Amygdala (tissue), 56 donors: ENCODE data around the gene LRRC39.
"Not testable (repeated sequence)": the region's sequence is repeated elsewhere in the genome, so short reads cannot be mapped to it uniquely, and the experiment has no call there.

Experiments used
- DNase-seq, 56 donors: peaks; one replicate each; lab custom pipeline; 2025; lab: John Stamatoyannopoulos, UW

Gene LRRC39

DNA sequence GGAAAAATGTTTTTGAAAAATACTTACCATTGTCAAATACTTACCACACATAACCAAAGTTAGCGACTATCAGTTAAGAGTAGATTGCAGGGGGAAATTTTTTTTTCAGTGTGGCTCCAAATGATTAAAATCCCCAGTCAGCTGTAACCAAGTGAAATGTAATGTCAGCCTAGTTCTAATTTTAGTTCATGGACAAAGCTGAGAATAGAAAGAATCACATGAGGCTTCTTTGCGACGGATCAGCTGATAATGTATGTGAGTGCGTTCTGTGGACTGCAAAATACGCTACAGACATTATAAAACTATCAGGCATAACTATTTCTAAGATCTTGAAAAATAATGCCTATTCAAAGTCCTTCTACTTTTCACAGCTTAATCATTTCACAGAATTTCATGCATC lies at the start of gene LRRC39:
Gene LRRC39 (minus strand): TSS at position 166 of the 400 bp plus-strand sequence. CDS start 9,740 bp downstream, outside the sequence.
- DNase-seq: no peak

DNA sequence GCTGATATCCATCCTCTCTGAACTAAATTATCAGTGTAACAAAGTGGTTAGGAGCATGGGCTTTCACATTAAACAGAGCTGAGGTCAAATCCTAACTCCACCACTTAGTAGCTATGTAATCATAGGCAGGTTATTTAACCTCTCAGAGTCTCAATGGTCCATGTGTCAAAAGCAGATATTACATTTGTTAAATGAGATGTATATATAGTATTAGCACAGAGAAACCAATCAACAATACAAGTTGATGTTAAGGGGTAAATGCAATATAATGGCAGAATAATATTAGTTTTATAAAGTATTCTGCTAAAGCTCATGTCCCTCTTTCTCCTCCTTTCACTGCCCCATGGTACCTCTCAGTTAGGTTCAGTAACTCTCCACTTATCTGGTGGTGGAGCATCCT lies 44.4 kb upstream of the LRRC39 start:
- DNase-seq: no peak

DNA sequence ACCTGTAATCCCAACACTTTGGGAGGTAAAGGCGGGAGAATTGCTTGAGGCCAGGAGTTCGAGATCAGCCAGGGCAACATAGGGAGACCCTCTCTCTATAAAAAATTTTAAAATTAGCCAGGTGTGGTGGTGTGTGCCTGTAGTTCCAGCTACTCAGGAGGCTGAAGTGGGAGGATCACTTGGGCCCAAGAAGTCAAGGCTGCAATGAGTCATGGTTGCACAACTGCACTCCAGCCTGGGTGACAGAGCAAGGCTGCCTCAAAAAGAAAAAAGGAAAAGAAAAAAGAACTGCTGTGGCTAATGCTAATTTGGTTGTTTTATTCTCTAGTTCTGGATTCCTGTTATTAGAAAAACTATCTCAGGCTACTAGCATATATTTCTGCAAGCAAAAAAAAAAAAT lies 41.8 kb upstream of the LRRC39 start:
- no peak for DNase-seq

DNA sequence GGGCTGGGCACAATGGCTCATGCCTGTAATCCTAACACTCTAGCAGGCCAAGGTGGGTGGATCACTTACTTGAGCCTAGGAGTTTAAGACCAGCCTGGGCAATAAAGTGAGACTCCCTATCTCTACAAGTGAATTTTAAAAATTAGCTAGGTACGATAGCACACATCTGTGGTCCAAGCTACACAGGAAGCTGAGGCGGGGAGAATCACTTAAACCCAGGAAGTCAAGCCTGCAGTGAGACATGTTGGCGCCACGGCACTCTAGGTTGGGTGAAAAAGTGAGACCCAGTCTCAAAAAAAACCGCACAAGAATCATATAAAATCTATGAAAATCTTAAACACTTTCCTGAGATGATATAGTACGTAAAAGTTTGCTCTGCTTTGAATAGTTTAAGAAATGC lies 41.4 kb upstream of the LRRC39 start:
- DNase-seq: no peak

DNA sequence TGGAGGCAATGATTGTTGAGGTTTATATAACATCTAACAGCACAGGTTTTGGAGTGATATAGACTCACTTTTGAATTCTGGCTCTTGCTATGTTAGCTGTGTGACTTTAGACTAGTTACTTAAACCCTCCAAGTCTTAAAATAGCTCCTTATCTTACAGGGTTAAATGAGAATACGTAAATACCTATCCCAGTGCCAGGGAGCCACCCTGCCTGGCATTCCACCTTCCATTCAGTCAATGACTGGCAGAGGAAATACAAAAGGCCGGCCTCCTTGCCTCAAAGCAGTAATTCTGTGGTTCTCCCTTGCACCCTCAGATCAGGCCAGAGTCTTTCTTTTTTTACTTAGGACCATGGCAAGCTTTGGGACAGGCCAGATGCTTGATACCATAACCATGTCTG lies 39.8 kb upstream of the LRRC39 start:
- DNase-seq: no peak

DNA sequence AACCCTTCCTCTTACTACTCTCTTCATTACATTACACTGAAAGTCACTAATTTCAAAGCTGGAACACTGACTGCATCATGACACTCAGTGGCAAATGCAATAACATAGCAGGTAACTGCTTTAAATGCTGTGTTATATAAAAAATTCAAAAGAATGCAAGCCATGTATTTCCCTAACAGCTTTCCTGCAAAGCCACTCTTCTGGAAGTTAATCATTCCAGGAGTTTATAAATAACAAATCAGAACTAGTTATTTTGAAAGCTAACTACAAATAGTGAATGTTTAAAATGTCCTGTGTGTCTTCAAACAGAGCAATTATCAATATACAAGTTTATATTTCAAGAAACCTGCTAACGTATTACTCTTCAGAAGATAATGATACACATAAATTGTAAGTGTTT lies 37.0 kb upstream of the LRRC39 start:
- no peak for DNase-seq

DNA sequence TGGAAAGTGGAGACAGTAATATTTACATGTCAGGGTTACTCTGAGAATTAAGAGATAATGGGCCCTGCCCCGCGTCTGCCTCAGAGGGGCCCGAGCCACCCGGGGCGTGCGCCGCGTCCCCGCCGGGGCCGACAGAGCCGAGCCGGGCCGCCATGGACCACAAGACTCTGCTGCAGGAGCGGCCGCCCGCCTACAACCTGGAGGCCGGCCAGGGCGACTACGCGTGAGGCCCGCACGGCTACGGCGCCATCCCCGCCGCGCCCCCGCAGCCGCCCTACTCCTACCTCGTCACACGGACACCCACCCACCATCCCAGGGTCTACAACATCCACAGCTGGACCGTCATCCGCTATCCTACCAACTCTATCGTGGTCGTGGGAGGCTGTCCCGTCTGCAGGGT lies 35.1 kb upstream of the LRRC39 start:
- peak in 1 of 56 donors; percentile 1 for DNase-seq

DNA sequence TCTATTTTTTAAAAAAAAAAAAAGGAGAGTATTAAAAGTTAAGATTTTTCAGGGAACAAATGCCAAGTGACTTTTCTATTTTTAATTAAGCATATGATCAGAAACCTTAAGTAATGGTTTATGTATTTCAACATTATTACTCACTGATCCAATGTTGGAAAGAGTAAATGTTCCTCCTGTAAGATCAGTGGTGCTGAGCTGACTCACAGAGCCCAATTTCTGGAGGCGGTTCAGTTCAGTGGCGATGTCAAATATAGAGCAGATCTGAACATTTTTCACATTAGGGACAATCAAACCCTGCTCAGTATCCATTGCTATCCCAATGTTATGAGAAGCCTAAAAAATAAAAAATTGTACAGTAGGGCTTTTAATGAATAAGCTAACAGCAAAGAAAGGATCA lies 28.2 kb upstream of the LRRC39 start:
- DNase-seq: no peak

DNA sequence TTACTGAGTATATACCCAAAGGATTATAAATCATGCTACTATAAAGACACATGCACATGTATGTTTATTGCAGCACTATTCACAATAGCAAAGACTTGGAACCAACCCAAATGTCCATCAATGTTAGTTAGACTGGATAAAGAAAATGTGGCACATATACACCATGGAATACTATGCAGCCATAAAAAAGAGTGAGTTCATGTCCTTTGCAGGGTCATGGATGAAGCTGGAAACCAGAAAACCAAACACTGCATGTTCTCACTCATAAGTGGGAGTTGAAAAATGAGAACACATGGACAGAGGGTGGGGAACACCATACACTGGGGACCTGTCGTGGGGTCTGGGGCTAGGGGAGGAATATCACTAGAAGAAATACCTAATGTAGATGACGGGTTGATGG lies 27.5 kb upstream of the LRRC39 start:
- not testable (repeated sequence) for DNase-seq

DNA sequence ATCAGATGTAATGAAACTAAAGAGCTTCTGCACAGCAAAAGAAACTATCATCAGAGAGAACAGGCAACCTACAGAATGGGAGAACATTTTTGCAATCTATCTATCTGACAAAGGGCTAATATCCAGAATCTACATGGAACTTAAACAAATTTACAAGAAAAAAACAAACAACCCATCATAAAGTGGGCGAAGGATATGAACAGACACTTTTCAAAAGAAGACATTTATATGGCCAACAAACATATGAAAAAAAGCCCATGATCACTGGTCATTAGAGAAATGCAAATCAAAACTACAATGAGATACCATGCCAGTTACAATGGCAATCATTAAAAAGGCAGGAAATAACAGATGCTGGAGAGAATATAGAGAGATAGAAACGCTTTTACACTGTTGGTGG lies 27.0 kb upstream of the LRRC39 start:
- DNase-seq: not testable (repeated sequence)

DNA sequence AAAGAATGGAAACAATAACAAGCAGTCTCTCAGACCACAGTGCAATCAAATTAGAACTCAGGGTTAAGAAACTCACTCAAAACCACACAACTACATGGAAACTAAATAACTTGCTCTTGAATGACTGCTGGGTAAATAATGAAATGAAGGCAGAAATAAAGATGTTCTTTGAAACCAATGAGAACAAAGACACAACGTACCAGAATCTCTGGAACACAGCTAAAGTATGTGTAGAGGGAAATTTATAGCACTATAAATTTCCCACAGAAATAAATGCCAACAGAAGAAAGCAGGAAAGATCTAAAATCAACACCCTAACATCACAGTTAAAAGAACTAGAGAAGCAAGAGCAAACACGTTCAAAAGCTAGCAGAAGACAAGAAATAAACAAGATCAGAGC lies 24.6 kb upstream of the LRRC39 start:
- DNase-seq: not testable (repeated sequence)

DNA sequence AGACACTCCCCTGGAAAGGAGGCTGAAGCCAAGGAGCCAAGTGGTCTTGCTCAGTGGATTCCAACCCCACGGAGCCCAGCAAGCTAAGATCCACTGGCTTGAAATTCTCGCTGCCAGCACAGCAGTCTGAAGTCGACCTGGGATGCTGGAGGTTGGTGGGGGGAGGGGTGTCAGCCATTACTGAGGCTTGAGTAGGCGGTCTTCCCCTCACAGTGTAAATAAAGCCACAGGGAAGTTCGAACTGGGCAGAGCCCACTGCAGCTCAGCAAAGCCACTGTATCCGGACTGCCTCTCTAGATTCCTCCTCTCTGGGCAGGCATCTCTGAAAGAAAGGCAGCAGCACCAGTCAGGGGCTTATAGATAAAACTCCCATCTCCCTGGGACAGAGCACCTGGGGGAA lies 22.0 kb upstream of the LRRC39 start:
- not testable (repeated sequence) for DNase-seq

DNA sequence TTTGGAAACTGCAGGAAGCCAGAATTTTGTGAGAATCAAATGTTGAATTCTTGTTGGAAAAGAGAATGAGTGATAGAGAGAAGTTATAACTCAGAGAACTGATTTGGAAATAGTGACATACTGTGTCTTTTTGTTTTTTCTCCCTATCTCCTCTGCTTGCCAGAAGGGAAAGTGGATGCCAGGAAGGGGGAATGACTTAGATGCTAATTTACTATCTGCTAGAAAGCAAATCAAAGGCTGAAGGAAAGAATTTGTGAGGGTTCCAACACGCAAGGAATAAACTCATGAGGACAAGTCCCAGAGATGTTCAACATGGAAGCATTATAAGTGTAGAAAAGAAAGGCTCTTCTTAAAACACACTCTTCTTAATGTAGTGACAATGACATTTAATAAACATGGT lies 20.5 kb upstream of the LRRC39 start:
- no peak for DNase-seq

DNA sequence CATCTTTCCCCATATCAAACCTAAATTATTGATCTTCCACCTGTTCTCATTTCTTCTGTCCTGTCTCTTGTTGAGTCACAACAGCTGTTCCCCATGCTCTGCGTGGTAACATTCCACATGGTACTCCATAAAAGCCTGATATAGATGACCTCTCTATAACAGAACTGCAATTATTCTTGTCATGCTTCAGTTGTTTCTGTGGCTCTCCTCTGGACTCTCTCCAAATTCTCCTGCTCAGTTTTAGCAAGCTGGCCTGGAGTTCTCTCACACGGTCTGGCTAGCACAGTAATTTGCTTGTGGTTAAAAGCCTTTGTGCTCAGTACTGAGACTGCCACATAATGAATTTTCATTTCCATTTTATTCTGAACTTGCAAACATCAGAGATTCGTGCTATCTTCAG lies 10.6 kb upstream of the LRRC39 start:
- DNase-seq: peak in 39 of 56 donors; percentile 1 to 73 (median 20)

DNA sequence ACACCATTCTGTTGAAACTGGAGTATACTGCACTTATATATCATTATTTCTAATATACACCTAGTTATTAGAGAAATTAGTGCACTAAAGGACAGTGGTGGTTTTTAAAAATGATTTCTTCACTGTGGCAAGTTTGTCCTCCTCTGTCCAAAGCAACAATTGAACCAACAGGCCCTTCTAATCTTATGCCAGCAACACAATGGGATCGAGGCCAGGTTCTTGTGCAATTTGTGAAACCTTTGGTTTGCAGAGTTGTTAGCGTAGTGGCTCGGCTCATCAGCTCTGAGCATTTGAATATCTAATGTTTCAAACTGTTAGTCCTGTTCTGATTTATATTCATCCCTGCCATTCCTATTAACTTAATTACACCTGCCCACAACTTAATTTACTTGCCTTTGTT lies 9.9 kb upstream of the LRRC39 start:
- DNase-seq: peak in 16 of 56 donors; percentile 3 to 54 (median 10)

DNA sequence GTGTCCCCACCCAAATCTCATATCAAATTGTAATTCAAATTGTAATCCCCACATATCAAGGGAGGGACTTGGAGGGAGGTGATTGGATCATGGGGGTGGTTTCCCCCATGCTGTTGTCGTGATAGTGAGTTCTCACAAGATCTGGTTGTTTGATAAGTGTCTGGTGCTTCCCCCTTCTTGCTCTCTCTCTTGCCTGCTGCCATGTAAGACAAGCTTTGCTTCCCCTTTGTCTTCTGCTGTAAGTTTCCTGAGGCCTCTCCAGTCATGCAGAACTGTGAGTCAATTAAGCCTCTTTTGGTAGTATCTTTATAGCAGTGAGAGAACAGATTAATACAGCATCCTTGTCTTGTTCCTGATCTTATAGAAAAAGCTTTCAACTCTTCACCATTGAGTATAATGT lies 6.5 kb upstream of the LRRC39 start:
- DNase-seq: no peak

DNA sequence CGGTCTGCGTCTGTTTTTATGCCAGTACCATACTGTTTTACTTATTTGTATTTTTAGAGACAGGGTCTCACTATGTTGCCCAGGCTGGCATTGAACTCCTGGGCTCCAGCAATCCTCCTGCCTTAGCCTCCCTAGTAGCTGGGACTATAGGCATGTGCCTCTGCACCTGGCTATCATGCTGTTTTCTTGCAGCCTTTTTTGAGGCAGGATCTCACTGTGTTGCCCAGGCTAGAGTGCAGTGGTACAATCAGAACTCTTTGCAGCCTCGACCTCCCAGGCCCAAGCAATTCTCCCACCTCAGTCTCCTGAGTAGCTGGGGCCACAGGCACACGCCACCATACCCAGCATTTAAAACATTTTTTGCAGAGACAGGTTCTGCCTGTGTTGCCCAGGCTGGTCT lies 5.3 kb upstream of the LRRC39 start:
- no peak for DNase-seq

DNA sequence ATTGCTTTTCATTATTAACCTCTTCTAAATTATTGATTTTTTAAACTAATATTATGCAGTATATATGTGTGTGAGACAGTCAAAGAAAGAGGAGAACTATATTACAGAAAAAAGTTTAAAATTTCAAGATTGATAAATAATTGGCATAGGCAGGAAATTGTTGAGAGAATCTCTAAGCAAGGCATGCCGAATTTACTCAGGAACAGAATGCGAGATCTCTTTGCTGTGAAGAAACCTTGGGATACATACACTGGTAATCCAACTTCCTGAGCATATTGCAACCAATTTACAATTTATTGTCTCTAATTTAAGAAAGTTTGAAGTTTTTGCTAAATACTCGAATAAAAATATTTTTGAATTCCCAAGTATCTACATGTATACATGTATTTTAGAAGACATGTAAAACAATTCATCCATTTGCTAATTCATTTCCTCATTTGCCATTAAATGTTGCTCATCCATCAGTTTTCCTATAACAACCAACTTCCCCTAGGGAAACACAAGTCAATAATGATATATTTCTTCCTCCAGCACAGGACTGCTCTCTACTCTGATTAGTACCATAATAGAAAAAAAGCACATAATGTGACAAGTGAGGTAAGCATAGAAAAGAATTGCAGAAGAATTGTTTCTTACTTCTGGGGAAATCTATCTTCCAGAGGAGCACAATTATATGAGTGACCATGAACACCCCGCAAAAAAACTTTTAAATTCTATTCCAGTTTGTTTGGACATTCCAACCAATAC lies 588 bp downstream of the LRRC39 start:
- no peak for DNase-seq

DNA sequence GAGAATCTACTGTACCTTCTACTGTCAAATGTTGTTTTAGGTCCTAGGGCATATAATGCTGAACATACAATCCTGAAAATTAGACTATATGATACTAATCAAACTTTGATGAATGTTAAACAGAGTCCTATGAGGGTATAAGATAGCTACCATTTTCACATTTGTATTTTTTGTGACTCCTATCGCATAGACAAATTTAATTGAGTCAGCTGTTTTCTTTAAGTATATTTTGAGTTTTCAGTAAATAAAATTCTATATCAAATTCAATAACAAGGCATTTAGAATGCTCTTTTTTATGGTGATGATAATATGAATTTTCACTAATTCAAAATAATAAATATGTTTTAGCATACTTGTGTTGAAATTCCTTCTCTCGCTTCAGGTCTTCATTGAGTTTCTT lies 10.0 kb downstream of the LRRC39 start:
- no peak for DNase-seq

DNA sequence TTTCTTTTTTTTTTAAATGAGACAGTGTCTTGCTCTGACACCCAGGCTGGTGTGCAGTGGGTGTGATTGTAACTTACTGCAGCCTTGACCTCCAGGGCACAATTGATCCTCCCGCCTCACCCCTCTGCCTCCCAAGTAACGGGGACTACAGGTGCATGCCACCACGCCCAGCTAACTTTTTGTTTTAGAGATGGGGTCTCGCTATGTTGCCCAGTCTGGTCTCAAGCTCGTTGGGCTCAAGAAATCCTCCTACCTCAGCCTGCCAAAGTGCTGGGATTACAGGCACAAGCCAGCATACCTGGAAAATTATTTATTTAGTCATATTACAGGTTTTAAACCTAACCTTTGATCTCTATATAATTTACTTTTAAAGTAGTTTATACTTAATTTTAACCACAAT lies 13.4 kb downstream of the LRRC39 start:
- no peak for DNase-seq

DNA sequence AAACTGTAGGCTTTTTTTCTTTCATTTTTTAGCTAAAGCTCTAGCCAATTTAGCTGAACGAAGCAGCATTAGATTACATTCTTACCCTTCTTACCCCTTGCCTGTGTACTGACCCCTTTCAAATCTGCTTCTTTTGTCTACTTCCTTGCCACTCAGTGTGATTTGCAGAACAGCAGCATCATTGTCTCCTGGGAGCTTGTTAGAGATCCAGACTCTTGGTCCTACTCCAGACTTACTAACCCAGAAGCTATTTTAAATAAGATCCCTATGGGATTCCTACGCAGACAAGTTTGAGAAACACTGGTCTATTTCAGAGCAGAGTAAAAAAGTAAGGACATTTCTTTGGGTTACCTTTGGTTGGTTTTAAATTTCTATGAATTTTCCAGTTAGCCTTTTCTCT lies 13.8 kb downstream of the LRRC39 start:
- peak in 1 of 56 donors; percentile 2 for DNase-seq

DNA sequence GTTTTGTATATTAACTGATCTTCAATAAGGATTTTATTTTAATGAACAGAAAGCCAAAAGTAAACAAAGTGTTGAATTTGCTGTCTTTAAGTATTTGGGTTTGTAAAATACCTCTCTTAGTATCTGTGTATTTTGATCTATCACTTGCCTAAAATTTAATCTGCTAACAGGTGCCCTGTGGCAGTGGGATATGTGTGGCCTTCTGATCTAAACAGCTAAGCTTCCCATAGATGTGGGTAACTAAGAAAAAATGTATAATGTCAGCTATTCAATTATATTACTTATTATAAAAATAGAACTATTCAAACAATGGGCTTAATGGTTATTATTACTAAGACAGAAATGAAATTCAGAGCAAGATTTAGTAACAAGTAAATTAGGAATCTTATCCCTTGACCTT lies 15.2 kb downstream of the LRRC39 start:
- no peak for DNase-seq

DNA sequence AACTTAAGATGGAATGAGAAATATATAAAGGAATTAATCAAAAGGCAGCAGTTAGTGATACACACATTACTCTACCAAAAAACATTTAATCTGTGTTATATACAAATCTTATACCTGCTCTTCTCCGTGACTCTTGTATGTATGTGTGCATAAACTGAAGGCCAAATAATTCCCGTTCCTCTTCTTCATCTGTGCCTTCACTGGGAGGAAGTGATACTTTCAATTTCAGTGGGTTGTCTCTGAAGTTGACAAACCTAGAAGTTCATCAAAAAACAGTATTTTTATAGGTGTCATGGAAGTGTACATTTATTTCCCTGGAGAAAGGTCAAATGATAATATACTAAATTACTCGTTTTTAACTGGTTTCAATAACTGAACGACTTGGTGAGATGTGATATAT lies 25.8 kb downstream of the LRRC39 start:
- DNase-seq: no peak
